ENCODE results near the gene CFTR. TPM values are rescaled to one million over a fixed set of nuclear protein-coding genes. Genes with fewer than 3 reads are reported as not detected.

The CFTR gene
- total RNA-seq, 1 experiment from 2014 or later = 130 TPM

- ChIA-PET CTCF (no interaction called here), POLR2A (interaction anchor here (0.5 kb wide), 1 partner anchor 106 kb away, joined by 3 read pairs; no protein-coding TSS in a partner anchor)
- Mint-ChIP-seq H3K4me1 (ENCODE audit: low read depth, unreplicated experiment) (no peaks in the 10 kb centered on the region), H3K9me3 (ENCODE audit: unreplicated experiment) (no peaks in the 10 kb centered on the region), H3K4me3 (ENCODE audit: unreplicated experiment) (no peak overlapping the region), H3K27me3 (ENCODE audit: insufficient read depth, unreplicated experiment) (no peaks in the 10 kb centered on the region), H3K27ac (ENCODE audit: unreplicated experiment) (no peak overlapping the region), H3K36me3 (ENCODE audit: insufficient read depth, unreplicated experiment) (peaks cover 52% of the 10 kb centered on the region)
- no peak overlapping the region for H3K4me3 ChIP-seq (ENCODE audit: low read depth, low read length)
- no TSS peak for BruUV-seq (replicated peaks)
- no peaks in the 10 kb centered on the region for H3K27me3 ChIP-seq (replicated peaks; ENCODE audit: control insufficient read depth, insufficient read depth, low read length)
- no peaks in the 10 kb centered on the region; the same call in 1 of the 2 replicates for H3K9me3 ChIP-seq
- DNase-seq = no peak
- H3K36me3 ChIP-seq (ENCODE audit: control insufficient read depth, insufficient read depth, low read length) = peaks cover 3% of the 10 kb centered on the region
- H3K4me1 ChIP-seq = peaks cover 18% of the 10 kb centered on the region
- intact Hi-C loops (cut with micrococcal nuclease; ENCODE audit: unreplicated experiment) = no loop called here
- no peak for TF ChIP-seq CTCF (IDR thresholded peaks at IDR 0.05; ENCODE audit: insufficient read depth in 1 of 2, low read depth in 1 of 2, low read length in 1 of 2, severe bottlenecking in 1 of 2, unreplicated experiment in 1 of 2)
Measured at GRCh38 chr7:117596134-117596533, 116.3 kb downstream of the CFTR start.

- no TSS peak for BruUV-seq (replicated peaks)
- POLR2A ChIA-PET = no interaction called here
- Mint-ChIP-seq H3K9me3 (ENCODE audit: unreplicated experiment) (no peaks in the 10 kb centered on the region), H3K4me3 (ENCODE audit: unreplicated experiment) (no peak overlapping the region), H3K27ac (ENCODE audit: unreplicated experiment) (peak overlapping the region; percentile 9), H3K27me3 (ENCODE audit: insufficient read depth, unreplicated experiment) (no peaks in the 10 kb centered on the region), H3K4me1 (ENCODE audit: low read depth, unreplicated experiment) (no peaks in the 10 kb centered on the region), H3K36me3 (ENCODE audit: insufficient read depth, unreplicated experiment) (peaks cover 48% of the 10 kb centered on the region)
- peaks cover 3% of the 10 kb centered on the region for H3K36me3 ChIP-seq (ENCODE audit: control insufficient read depth, insufficient read depth, low read length)
- H3K4me3 ChIP-seq (ENCODE audit: low read depth, low read length) = no peak overlapping the region
- H3K4me1 ChIP-seq = peaks cover 16% of the 10 kb centered on the region
- H3K9me3 ChIP-seq = no peaks in the 10 kb centered on the region; the same call in 1 of the 2 replicates
- CTCF ChIA-PET = no interaction called here
- TF ChIP-seq CTCF (IDR thresholded peaks at IDR 0.05; ENCODE audit: insufficient read depth in 1 of 2, low read depth in 1 of 2, low read length in 1 of 2, severe bottlenecking in 1 of 2, unreplicated experiment in 1 of 2) = no peak
- no peaks in the 10 kb centered on the region for H3K27me3 ChIP-seq (replicated peaks; ENCODE audit: control insufficient read depth, insufficient read depth, low read length)
- no peak for DNase-seq
- intact Hi-C loops (cut with micrococcal nuclease; ENCODE audit: unreplicated experiment) = no loop called here
Measured at GRCh38 chr7:117597755-117598154, 117.9 kb downstream of the CFTR start.

- intact Hi-C loops (cut with micrococcal nuclease; ENCODE audit: unreplicated experiment) = no loop called here
- no peak overlapping the region for H3K4me3 Mint-ChIP-seq (ENCODE audit: unreplicated experiment)
- H3K36me3 ChIP-seq (ENCODE audit: control insufficient read depth, insufficient read depth, low read length) = no peaks in the 10 kb centered on the region; the same call in none of the 2 replicates
- H3K27me3 Mint-ChIP-seq (ENCODE audit: insufficient read depth, unreplicated experiment) = no peaks in the 10 kb centered on the region
- H3K27me3 ChIP-seq (replicated peaks; ENCODE audit: control insufficient read depth, insufficient read depth, low read length) = no peaks in the 10 kb centered on the region
- no peaks in the 10 kb centered on the region for H3K9me3 Mint-ChIP-seq (ENCODE audit: unreplicated experiment)
- H3K9me3 ChIP-seq = no peaks in the 10 kb centered on the region
- no peak for TF ChIP-seq CTCF (IDR thresholded peaks at IDR 0.05; ENCODE audit: insufficient read depth in 1 of 2, low read depth in 1 of 2, low read length in 1 of 2, severe bottlenecking in 1 of 2, unreplicated experiment in 1 of 2)
- ChIA-PET POLR2A (no interaction called here), CTCF (no interaction called here)
- H3K4me1 Mint-ChIP-seq (ENCODE audit: low read depth, unreplicated experiment) = peaks cover 8% of the 10 kb centered on the region
- no TSS peak for BruUV-seq (replicated peaks)
- H3K4me3 ChIP-seq (ENCODE audit: low read depth, low read length) = no peak overlapping the region
- H3K36me3 Mint-ChIP-seq (ENCODE audit: insufficient read depth, unreplicated experiment) = peaks cover 57% of the 10 kb centered on the region
- DNase-seq = no peak
- no peak overlapping the region for H3K27ac Mint-ChIP-seq (ENCODE audit: unreplicated experiment)
- peaks cover 26% of the 10 kb centered on the region for H3K4me1 ChIP-seq
Measured at GRCh38 chr7:117600911-117601310, 121.1 kb downstream of the CFTR start.
